GM18502 (cell line): ENCODE measurements around the gene HSD3B2.

ENCODE experiments used
- ATAC-seq: cut with Tn5 transposase; IDR thresholded peaks from one replicate; pipeline ENCODE4 v1.9.1; 2021; ENCODE audit warnings: mild to moderate bottlenecking; ENCODE audit not compliant: unreplicated experiment, poor library complexity

Gene HSD3B2

GRCh38 chr1:119451158-119451557 lies 36.2 kb downstream of the HSD3B2 start:
- ATAC-seq: no peak

GRCh38 chr1:119452091-119452490 lies 37.1 kb downstream of the HSD3B2 start:
- no peak for ATAC-seq

DNA sequence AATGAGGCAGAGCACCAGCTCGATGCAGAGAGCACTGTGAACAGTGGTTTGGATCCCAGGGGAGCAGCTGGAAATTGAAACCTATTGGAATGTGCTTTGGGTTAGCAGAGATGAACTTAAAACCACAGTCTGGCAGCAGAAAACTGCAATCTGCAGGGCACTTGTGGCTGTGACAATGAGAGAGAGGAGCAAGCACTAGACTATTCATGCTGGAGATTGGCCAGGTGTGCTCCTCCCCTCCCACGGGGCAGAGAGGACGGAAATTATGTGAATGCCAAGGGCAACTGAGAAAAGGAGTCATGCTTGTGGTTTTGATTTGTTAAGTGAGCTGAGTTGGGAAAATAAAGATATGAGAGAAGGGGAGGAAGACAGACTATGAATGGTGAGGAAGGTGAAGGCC lies 38.1 kb downstream of the HSD3B2 start:
- no peak for ATAC-seq

DNA sequence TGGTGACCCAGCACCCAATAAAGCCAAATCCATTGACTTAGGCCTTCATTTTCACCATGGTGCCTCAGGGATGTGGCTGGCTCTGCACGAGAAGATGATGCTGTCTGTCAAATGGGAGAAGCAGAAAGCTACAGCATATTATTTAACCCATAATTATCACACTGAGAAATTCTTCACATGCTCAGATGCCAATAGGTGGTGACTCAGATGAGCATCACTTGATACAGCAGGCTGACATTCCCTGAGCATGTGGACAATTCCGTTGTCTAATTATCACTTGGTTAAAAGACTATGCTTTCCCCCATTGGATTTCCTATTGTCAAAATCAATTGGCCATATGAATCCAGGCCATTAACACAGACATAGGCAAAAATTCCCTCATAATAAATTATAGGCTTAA lies 48.0 kb downstream of the HSD3B2 start:
- ATAC-seq: no peak

GRCh38 chr1:119463569-119463968 lies 48.6 kb downstream of the HSD3B2 start:
- no peak for ATAC-seq

DNA sequence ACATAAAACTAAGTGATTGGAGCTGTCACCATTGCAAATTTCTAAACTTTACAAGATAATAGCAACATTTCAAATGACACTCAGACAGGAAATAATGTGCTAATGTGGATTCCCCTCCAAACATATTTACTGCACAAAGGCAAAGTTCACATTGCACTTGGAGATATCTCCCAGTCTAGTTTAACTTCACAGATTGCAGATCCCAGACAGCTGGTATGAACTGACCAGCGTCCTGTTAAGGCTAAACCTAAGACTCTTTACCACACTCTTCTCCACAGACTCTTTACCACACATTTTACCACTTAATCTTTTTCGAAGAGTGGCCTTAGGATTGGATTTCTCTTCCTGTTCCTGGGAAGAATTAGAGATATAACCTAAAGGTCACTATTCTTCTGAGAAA lies 51.5 kb downstream of the HSD3B2 start:
- ATAC-seq: no peak

DNA sequence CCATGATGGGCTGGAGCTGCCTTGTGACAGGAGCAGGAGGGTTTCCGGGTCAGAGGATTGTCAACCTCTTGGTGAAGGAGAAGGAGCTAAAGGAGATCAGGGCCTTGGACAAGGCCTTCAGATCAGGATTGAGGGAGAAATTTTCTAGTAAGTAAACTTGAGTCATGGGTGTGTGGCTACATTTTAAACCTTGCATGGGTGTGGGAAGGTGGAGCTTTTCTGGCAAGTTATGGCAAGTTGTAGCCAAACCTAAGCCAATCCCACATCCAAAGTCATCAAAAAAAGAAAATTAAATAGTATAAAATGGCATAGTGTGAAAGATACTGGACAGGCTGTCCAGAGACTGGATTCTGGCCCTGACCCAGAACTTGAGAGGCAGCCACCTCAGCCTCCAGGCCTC lies 52.3 kb downstream of the HSD3B2 start:
- ATAC-seq: no peak

GRCh38 chr1:119467857-119468668 lies 53.1 kb downstream of the HSD3B2 start:
- ATAC-seq: no peak

- ATAC-seq: no peak
Measured at GRCh38 chr1:119469741-119470140, 54.8 kb downstream of the HSD3B2 start.

DNA sequence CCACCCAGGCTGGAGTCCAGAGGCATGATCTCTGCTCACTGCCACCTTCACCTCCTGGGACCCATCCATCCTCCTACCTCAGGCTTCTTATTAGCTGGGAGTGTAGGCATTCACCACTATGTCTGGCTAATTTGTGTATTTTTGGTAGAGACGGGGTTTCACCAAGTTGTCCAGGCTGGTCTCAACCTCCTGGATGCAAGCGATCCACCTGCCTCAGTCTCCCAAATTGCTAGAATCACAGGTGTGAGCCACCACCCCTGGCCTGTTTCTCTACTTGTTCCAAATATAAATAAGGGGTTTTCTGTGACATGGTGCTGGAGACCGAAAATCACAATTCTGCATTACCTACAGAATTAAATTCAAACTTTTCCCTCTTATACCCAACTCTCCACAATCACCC lies 55.4 kb downstream of the HSD3B2 start:
- no peak for ATAC-seq

DNA sequence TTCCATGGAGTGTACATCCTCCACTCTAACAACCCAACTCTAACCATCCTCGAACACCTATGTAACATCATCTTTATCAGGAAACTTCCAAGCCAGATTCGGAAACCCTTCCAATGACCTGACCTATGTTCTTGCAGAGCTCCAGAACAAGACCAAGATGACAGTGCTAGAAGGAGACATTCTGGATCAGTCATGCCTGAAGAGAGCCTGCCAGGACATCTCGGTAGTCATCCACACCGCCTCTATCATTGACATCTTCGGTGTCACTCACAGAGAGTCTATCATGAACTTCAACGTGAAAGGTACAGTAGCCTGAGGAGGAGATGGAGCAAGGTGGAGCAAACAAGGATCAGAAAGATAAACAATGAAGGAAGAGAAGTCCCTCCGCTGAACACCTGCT lies 56.0 kb downstream of the HSD3B2 start:
- no peak for ATAC-seq

- no peak for ATAC-seq
Measured at GRCh38 chr1:119471566-119471965, 56.6 kb downstream of the HSD3B2 start.

DNA sequence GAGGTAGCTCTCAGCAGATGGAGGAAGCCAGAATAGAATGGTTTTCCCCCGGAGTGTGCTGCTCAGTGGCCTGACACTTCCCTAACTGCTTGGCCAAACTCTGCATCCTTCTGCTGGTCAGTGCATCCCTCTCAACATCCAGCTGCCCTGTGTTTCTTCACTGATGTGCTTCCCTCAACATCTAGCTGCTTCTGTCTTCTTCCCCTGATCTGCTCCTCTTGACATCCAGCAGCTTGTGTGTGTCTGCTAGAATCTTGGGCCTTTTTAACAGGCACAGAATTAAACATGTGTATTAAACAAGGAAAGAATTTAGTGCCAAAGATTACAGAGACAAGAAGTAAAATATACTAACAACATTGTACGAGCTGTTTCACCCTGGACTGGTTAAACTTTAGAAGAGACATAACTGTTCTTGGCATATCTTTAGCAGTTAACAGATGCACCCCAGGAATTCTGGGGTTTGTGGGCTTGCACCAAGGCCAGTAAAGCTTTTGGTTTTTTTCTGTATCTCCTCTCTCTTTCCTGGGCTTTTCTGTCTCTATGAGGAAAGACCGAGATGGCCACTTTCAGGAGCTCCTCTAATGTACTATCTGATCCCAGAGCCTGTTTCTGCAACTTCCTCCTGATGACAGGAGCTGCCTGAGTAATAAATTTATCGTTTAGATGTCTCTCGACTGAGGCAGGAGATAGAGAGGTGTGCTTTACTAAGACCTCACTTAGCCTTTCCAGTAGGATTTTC lies 57.3 kb downstream of the HSD3B2 start:
- ATAC-seq: no peak
